ENCODE data around the gene MAST3. TPM values are rescaled to one million over a fixed set of nuclear protein-coding genes. Genes with fewer than 3 reads are reported as not detected.

Gene MAST3
- total and polyA plus RNA-seq, 2 of the 13 experiments (the other 11 are each of a cell fraction or from before 2014, with no cell fraction given) = 4.1 to 4.6 TPM

DNA sequence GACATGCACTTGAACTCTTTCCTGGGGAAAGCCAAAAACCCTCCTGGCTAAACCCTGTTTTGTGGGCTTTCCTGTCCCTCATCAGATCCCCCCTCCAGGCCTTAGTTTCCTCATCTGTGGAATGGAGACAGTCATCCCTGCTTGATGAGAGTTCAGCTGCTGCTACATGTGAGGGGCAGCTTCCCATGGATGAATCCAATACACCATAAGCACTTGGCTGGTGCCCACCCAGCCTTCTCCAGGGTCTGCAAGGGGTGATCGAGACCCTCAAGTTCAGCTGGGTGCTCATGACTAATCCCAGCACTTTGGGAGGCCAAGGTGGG is 32.4 kb upstream of the MAST3 start:
- H3K79me2 ChIP-seq (ENCODE audit: insufficient read depth, low read length) = no peaks in the 10 kb centered on the region
- no peaks in the 10 kb centered on the region for H4K20me1 ChIP-seq (ENCODE audit: insufficient read depth, low read length)
- no CpG with 5 or more reads among the region's 1 CpG for WGBS (ENCODE audit: low lambda C conversion rate)
- 0 out of 2 replicates have a peak, but pooled peaks cover 4% of the 10 kb centered on the region for H3K4me1 ChIP-seq (ENCODE audit: insufficient read depth, low read length)
- 0 out of 6 replicates have a peak overlapping the region, but pooled peaks of 1 of the 3 experiments have one; percentile 23 for H3K4me3 ChIP-seq (replicated peaks in 1 of 3; ENCODE audit: insufficient read depth in 1 of 3, low read depth in 2 of 3, low read length in 3 of 3)
- peak overlapping the region; percentile 11 for H2AFZ ChIP-seq (ENCODE audit: low read length)
- peak overlapping the region; percentile 70 for H3K4me2 ChIP-seq (ENCODE audit: low read depth, low read length)
- TF ChIP-seq, protein P1, sequence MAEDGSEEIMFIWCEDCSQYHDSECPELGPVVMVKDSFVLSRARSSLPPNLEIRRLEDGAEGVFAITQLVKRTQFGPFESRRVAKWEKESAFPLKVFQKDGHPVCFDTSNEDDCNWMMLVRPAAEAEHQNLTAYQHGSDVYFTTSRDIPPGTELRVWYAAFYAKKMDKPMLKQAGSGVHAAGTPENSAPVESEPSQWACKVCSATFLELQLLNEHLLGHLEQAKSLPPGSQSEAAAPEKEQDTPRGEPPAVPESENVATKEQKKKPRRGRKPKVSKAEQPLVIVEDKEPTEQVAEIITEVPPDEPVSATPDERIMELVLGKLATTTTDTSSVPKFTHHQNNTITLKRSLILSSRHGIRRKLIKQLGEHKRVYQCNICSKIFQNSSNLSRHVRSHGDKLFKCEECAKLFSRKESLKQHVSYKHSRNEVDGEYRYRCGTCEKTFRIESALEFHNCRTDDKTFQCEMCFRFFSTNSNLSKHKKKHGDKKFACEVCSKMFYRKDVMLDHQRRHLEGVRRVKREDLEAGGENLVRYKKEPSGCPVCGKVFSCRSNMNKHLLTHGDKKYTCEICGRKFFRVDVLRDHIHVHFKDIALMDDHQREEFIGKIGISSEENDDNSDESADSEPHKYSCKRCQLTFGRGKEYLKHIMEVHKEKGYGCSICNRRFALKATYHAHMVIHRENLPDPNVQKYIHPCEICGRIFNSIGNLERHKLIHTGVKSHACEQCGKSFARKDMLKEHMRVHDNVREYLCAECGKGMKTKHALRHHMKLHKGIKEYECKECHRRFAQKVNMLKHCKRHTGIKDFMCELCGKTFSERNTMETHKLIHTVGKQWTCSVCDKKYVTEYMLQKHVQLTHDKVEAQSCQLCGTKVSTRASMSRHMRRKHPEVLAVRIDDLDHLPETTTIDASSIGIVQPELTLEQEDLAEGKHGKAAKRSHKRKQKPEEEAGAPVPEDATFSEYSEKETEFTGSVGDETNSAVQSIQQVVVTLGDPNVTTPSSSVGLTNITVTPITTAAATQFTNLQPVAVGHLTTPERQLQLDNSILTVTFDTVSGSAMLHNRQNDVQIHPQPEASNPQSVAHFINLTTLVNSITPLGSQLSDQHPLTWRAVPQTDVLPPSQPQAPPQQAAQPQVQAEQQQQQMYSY (CRISPR knock-in tag; IDR thresholded peaks at IDR 0.05) = no peak
- TF ChIP-seq HNRNPK (IDR thresholded peaks at IDR 0.05; ENCODE audit: low read depth, low read length, poor library complexity, severe bottlenecking) (no peak), SOX5 (CRISPR knock-in tag; IDR thresholded peaks at IDR 0.05; ENCODE audit: borderline replicate concordance) (no peak), NAIF1 (CRISPR knock-in tag; IDR thresholded peaks at IDR 0.05; ENCODE audit: borderline replicate concordance) (no peak), FLYWCH1 (CRISPR knock-in tag; IDR thresholded peaks at IDR 0.05) (no peak), ZNF205 (CRISPR knock-in tag; IDR thresholded peaks at IDR 0.05) (no peak), ZNF670 (CRISPR knock-in tag; IDR thresholded peaks at IDR 0.05; ENCODE audit: borderline replicate concordance) (no peak), NFYB (CRISPR knock-in tag; IDR thresholded peaks at IDR 0.05) (no peak), MIER2 (CRISPR knock-in tag; IDR thresholded peaks at IDR 0.05) (no peak), PLRG1 (conservative IDR thresholded peaks at IDR 0.05) (no peak), MEIS2 (CRISPR knock-in tag; IDR thresholded peaks at IDR 0.05) (no peak), ZNF225 (CRISPR knock-in tag; IDR thresholded peaks at IDR 0.05) (no peak), ZFAT (CRISPR knock-in tag; conservative IDR thresholded peaks at IDR 0.05) (no peak), ZSCAN22 (CRISPR knock-in tag; IDR thresholded peaks at IDR 0.05) (no peak), SIX1 (CRISPR knock-in tag; IDR thresholded peaks at IDR 0.05; ENCODE audit: borderline replicate concordance) (no peak), NR2F1 (CRISPR knock-in tag; IDR thresholded peaks at IDR 0.05) (no peak)
- TF ChIP-seq, protein P2, sequence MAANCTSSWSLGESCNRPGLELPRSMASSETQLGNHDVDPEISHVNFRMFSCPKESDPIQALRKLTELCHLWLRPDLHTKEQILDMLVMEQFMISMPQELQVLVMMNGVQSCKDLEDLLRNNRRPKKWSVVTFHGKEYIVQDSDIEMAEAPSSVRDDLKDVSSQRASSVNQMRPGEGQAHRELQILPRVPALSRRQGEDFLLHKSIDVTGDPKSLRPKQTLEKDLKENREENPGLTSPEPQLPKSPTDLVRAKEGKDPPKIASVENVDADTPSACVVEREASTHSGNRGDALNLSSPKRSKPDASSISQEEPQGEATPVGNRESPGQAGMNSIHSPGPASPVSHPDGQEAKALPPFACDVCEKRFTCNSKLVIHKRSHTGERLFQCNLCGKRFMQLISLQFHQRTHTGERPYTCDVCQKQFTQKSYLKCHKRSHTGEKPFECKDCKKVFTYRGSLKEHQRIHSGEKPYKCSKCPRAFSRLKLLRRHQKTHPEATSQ (CRISPR knock-in tag; IDR thresholded peaks at IDR 0.05; ENCODE audit: borderline replicate concordance) = no peak
- TF ChIP-seq, protein P3, sequence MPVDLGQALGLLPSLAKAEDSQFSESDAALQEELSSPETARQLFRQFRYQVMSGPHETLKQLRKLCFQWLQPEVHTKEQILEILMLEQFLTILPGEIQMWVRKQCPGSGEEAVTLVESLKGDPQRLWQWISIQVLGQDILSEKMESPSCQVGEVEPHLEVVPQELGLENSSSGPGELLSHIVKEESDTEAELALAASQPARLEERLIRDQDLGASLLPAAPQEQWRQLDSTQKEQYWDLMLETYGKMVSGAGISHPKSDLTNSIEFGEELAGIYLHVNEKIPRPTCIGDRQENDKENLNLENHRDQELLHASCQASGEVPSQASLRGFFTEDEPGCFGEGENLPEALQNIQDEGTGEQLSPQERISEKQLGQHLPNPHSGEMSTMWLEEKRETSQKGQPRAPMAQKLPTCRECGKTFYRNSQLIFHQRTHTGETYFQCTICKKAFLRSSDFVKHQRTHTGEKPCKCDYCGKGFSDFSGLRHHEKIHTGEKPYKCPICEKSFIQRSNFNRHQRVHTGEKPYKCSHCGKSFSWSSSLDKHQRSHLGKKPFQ (CRISPR knock-in tag; IDR thresholded peaks at IDR 0.05; ENCODE audit: insufficient replicate concordance) = no peak
- TF ChIP-seq, protein P4, sequence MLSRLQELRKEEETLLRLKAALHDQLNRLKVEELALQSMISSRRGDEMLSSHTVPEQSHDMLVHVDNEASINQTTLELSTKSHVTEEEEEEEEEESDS (CRISPR knock-in tag; IDR thresholded peaks at IDR 0.05; ENCODE audit: borderline replicate concordance) = no peak
- H3K36me3 ChIP-seq (replicated peaks in 1 of 2; ENCODE audit: control insufficient read depth in 1 of 2, insufficient read depth in 2 of 2, low read length in 2 of 2) = no peaks in the 10 kb centered on the region
- intact Hi-C loops (cut with micrococcal nuclease; ENCODE audit: unreplicated experiment) (no loop called here), in situ Hi-C loops (cut with HindIII; ENCODE audit: extremely low pct_ligation_motif_present, low pct_unique_long_range_greater_than_20kb) (loop anchor here (25.0 kb wide), 1 partner anchor 128 kb away; the partner anchor contains the start of gene CCDC124)
- DNase-seq (ENCODE audit: low spot score) (no peak), FAIRE-seq (no peak), ATAC-seq (no peak)
- BruUV-seq (replicated peaks) = no TSS peak
- H3K27ac ChIP-seq (ENCODE audit: extremely low read length, insufficient read depth, low read length) = no peak overlapping the region
- CTCF ChIA-PET (ENCODE audit: low intra/inter-chr PET ratio, low total read pairs) = no interaction called here
- no peak overlapping the region for H3K9ac ChIP-seq (ENCODE audit: insufficient read depth, low read depth, low read length)
- H3K27me3 ChIP-seq (ENCODE audit: control insufficient read depth in 1 of 2, insufficient read depth in 2 of 2, low read length in 2 of 2) = peaks cover 0 to 8% of the 10 kb centered on the region in 2 experiments; a peak in 4 of 5 replicates
- no peaks in the 10 kb centered on the region for H3K9me3 ChIP-seq (ENCODE audit: low read length)
- POLR2A ChIA-PET = no interaction called here

All from HepG2 (cell line).